ENCODE measurements around the gene SMYD3.

Gene SMYD3

GRCh38 chr1:246169019-246169418, 338.1 kb downstream of the SMYD3 start:
- TF ChIP-seq CTCF (IDR thresholded peaks at IDR 0.05): no peak

GRCh38 chr1:246166841-246167240, 340.2 kb downstream of the SMYD3 start:
- H3K27ac ChIP-seq: no peak overlapping the region
- H3K4me3 ChIP-seq: no peak overlapping the region
- TF ChIP-seq CTCF (IDR thresholded peaks at IDR 0.05): no peak
- DNase-seq (ENCODE audit: low spot score): no peak

More at GRCh38 chr1:246169019-246169418, 338.1 kb downstream of the SMYD3 start:
- no peak for DNase-seq (ENCODE audit: low spot score)
- Histone ChIP-seq H3K4me3 (no peak overlapping the region), H3K27ac (no peak overlapping the region)

GRCh38 chr1:246165826-246166709, 341.0 kb downstream of the SMYD3 start:
- H3K27ac ChIP-seq: no peak overlapping the region
- H3K4me3 ChIP-seq: no peak overlapping the region
- DNase-seq (ENCODE audit: low spot score): no peak
- TF ChIP-seq CTCF (IDR thresholded peaks at IDR 0.05): no peak

GRCh38 chr1:246164764-246165163, 342.3 kb downstream of the SMYD3 start:
- DNase-seq (ENCODE audit: low spot score): no peak
- TF ChIP-seq CTCF (IDR thresholded peaks at IDR 0.05): no peak
- Histone ChIP-seq H3K27ac (no peak overlapping the region), H3K4me3 (no peak overlapping the region)

GRCh38 chr1:246162560-246162959, 344.5 kb downstream of the SMYD3 start:
- DNase-seq (ENCODE audit: low spot score): no peak
- no peak overlapping the region for H3K4me3 ChIP-seq
- no peak for TF ChIP-seq CTCF (IDR thresholded peaks at IDR 0.05)
- H3K27ac ChIP-seq: no peak overlapping the region

- Histone ChIP-seq H3K4me3 (no peak overlapping the region), H3K27ac (no peak overlapping the region)
- no peak for TF ChIP-seq CTCF (IDR thresholded peaks at IDR 0.05)
- DNase-seq (ENCODE audit: low spot score): no peak
Measured at GRCh38 chr1:246161626-246162025, 345.5 kb downstream of the SMYD3 start.

GRCh38 chr1:246160905-246161304, 346.2 kb downstream of the SMYD3 start:
- Histone ChIP-seq H3K4me3 (no peak overlapping the region), H3K27ac (no peak overlapping the region)
- TF ChIP-seq CTCF (IDR thresholded peaks at IDR 0.05): no peak
- DNase-seq (ENCODE audit: low spot score): no peak

Data from coronary artery (tissue), 2 donors.